HepG2 (cell line): ENCODE measurements around the gene MPC1. TPM values are rescaled to one million over a fixed set of nuclear protein-coding genes. Genes with fewer than 3 reads are reported as not detected.
A peak's percentile ranks its signal among the peaks of the same experiment; 100 is the strongest.

Source experiments
- DMAP1 ChIP-seq: IDR thresholded peaks from 2 replicates; pipeline ENCODE4 v1.6.1; 2016
- HMG20A ChIP-seq: IDR thresholded peaks from 2 replicates; pipeline ENCODE4 v1.6.1; 2016; ENCODE audit warnings: borderline replicate concordance
- HNF4A ChIP-seq: sonication (generic); formaldehyde crosslinking; IDR thresholded peaks from 2 replicates; pipeline ENCODE4 v1.4.0; 2020; ENCODE audit warnings: missing genetic modification reagents
- HOXA3 ChIP-seq: sonication (generic); formaldehyde crosslinking; IDR thresholded peaks from 2 replicates; pipeline ENCODE4 v1.5.0; 2020; ENCODE audit warnings: missing genetic modification reagents
- MAFK ChIP-seq, 2 experiments: IDR thresholded peaks in 1 of 2; conservative IDR thresholded peaks in 1 of 2; 2 replicates each; pipeline ENCODE4 v1.6.1; 2011; ENCODE audit warnings: improper control_type of control experiment in 2 of 2, low read length in 2 of 2
- MIXL1 ChIP-seq: IDR thresholded peaks from 2 replicates; pipeline ENCODE4 v1.6.1; 2016
- MYC ChIP-seq: sonication (generic); formaldehyde crosslinking; IDR thresholded peaks from 2 replicates; pipeline ENCODE4 v1.9.0; 2021; ENCODE audit warnings: missing genetic modification reagents, borderline replicate concordance
- NONO ChIP-seq, 2 experiments: fragments of 450-650 bp in 1 of 2; sonication (generic) in 1 of 2; formaldehyde crosslinking in 1 of 2; IDR thresholded peaks in 1 of 2; conservative IDR thresholded peaks in 1 of 2; 2 replicates each; pipeline versions ENCODE4 v1.6.1 to v1.8.0; 2017 to 2022; ENCODE audit warnings: mild to moderate bottlenecking in 1 of 2, missing genetic modification reagents in 1 of 2, moderate library complexity in 1 of 2
- PITX1 ChIP-seq: sonication (generic); formaldehyde crosslinking; IDR thresholded peaks from 2 replicates; pipeline ENCODE4 v1.5.1; 2020; ENCODE audit warnings: mild to moderate bottlenecking, missing genetic modification reagents
- RXRB ChIP-seq: IDR thresholded peaks from 2 replicates; pipeline ENCODE4 v1.6.1; 2016; ENCODE audit warnings: borderline replicate concordance, missing genetic modification reagents, missing compliant biosample characterization
- SAP130 ChIP-seq: IDR thresholded peaks from 2 replicates; pipeline ENCODE4 v1.6.1; 2016; ENCODE audit warnings: low read depth
- ZBTB33 ChIP-seq: sonication (generic); formaldehyde crosslinking; IDR thresholded peaks from 2 replicates; pipeline ENCODE4 v1.4.0; 2020; ENCODE audit warnings: missing genetic modification reagents
- ZNF12 ChIP-seq: sonication (generic); formaldehyde crosslinking; IDR thresholded peaks from 2 replicates; pipeline ENCODE4 v1.5.0; 2020; ENCODE audit warnings: missing genetic modification reagents
- ZNF350 ChIP-seq: sonication (generic); formaldehyde crosslinking; IDR thresholded peaks from 2 replicates; pipeline ENCODE4 v1.4.0; 2020; ENCODE audit warnings: mild to moderate bottlenecking, low read depth, missing genetic modification reagents, borderline replicate concordance
- ZNF501 ChIP-seq: sonication (generic); formaldehyde crosslinking; IDR thresholded peaks from 2 replicates; pipeline ENCODE4 v1.5.1; 2020; ENCODE audit warnings: mild to moderate bottlenecking, moderate library complexity, missing genetic modification reagents
- ZNF616 ChIP-seq: sonication (generic); formaldehyde crosslinking; IDR thresholded peaks from 2 replicates; pipeline ENCODE4 v1.5.0; 2020; ENCODE audit warnings: low read depth, mild to moderate bottlenecking, missing genetic modification reagents
- ZNF841 ChIP-seq: sonication (generic); formaldehyde crosslinking; IDR thresholded peaks from 2 replicates; pipeline ENCODE4 v1.8.1; 2023; ENCODE audit warnings: missing genetic modification reagents, borderline replicate concordance
- ZSCAN21 ChIP-seq: sonication (generic); formaldehyde crosslinking; IDR thresholded peaks from 2 replicates; pipeline ENCODE4 v1.8.0; 2022; ENCODE audit warnings: mild to moderate bottlenecking, missing genetic modification reagents, moderate library complexity, borderline replicate concordance
- polyA plus RNA-seq, 8 experiments: library from polyadenylated mRNA; depleted of rRNA in 3 of 8; stranded (reverse) in 7 of 8; unstranded in 1 of 8; fragments of >200 nt; fragmentation: Illumina TruSeq in 4 of 8; extraction: Trizol in 4 of 8; gene quantifications; 2 replicates each; pipeline versions ENCODE4 v1.2.1 to v1.2.3, GENCODE V29; 2011 to 2016; ENCODE audit warnings: low read depth in 4 of 8, missing spikeins in 1 of 8, mixed read lengths in 1 of 8; ENCODE audit not compliant: insufficient read depth in 1 of 8
- total RNA-seq, 5 experiments: library from RNA; depleted of rRNA; stranded (reverse); fragments of >200 nt; fragmentation: Illumina TruSeq; extraction: Trizol; gene quantifications; 2 replicates each; pipeline ENCODE4 v1.2.3, GENCODE V29; 2016; ENCODE audit warnings: low read depth in 1 of 5
- TF ChIP-seq, protein P1 (sequence below): sonication (generic); formaldehyde crosslinking; IDR thresholded peaks from 2 replicates; pipeline ENCODE4 v1.4.0; 2020; ENCODE audit warnings: mild to moderate bottlenecking, missing genetic modification reagents, borderline replicate concordance
- TF ChIP-seq, protein P2 (sequence below), 2 experiments: sonication (generic) in 1 of 2; formaldehyde crosslinking in 1 of 2; IDR thresholded peaks; 2 replicates each; pipeline versions ENCODE4 v1.4.0 to v1.6.1; 2018 to 2020; ENCODE audit warnings: missing genetic modification reagents in 2 of 2, borderline replicate concordance in 1 of 2, low read depth in 1 of 2, mild to moderate bottlenecking in 1 of 2, missing biosample characterization in 1 of 2
- TF ChIP-seq, protein P3 (sequence below): IDR thresholded peaks from 2 replicates; pipeline ENCODE4 v1.6.1; 2012; ENCODE audit warnings: inconsistent platforms

The MPC1 gene
- total and polyA plus RNA-seq, 2 of the 13 experiments (the other 11 are each of a cell fraction or from before 2014, with no cell fraction given): 189 to 214 TPM

- peak; percentile 24; the same call in 1 of the 2 replicates for TF ChIP-seq ZBTB33 (CRISPR knock-in tag)
- TF ChIP-seq, protein P1, sequence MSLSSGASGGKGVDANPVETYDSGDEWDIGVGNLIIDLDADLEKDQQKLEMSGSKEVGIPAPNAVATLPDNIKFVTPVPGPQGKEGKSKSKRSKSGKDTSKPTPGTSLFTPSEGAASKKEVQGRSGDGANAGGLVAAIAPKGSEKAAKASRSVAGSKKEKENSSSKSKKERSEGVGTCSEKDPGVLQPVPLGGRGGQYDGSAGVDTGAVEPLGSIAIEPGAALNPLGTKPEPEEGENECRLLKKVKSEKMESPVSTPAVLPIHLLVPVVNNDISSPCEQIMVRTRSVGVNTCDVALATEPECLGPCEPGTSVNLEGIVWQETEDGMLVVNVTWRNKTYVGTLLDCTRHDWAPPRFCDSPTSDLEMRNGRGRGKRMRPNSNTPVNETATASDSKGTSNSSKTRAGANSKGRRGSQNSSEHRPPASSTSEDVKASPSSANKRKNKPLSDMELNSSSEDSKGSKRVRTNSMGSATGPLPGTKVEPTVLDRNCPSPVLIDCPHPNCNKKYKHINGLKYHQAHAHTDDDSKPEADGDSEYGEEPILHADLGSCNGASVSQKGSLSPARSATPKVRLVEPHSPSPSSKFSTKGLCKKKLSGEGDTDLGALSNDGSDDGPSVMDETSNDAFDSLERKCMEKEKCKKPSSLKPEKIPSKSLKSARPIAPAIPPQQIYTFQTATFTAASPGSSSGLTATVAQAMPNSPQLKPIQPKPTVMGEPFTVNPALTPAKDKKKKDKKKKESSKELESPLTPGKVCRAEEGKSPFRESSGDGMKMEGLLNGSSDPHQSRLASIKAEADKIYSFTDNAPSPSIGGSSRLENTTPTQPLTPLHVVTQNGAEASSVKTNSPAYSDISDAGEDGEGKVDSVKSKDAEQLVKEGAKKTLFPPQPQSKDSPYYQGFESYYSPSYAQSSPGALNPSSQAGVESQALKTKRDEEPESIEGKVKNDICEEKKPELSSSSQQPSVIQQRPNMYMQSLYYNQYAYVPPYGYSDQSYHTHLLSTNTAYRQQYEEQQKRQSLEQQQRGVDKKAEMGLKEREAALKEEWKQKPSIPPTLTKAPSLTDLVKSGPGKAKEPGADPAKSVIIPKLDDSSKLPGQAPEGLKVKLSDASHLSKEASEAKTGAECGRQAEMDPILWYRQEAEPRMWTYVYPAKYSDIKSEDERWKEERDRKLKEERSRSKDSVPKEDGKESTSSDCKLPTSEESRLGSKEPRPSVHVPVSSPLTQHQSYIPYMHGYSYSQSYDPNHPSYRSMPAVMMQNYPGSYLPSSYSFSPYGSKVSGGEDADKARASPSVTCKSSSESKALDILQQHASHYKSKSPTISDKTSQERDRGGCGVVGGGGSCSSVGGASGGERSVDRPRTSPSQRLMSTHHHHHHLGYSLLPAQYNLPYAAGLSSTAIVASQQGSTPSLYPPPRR: 0 out of 2 replicates have a peak, but pooled peaks have one; percentile 35
- TF ChIP-seq ZNF616 (CRISPR knock-in tag): no peak
- no peak for TF ChIP-seq ZNF501
- 0 out of 2 replicates have a peak, but pooled peaks have one; percentile 32 for TF ChIP-seq MIXL1 (CRISPR knock-in tag)
- peak; percentile 52; the same call in 1 of the 2 replicates for TF ChIP-seq ZNF350
- TF ChIP-seq ZNF841 (CRISPR knock-in tag): no peak
- peak; percentile 16; the same call in 1 of the 2 replicates for TF ChIP-seq HMG20A (CRISPR knock-in tag)
- peak; percentile 36; the same call in 1 of the 2 replicates for TF ChIP-seq ZNF12
- TF ChIP-seq MAFK (conservative IDR thresholded peaks at IDR 0.05 in 1 of 2, IDR thresholded peaks at IDR 0.05 in 1 of 2; ENCODE audit: low read length in 2 of 2): peak; percentile 27 to 30; a peak in 3 of 4 replicates
- peak; percentile 48 for TF ChIP-seq HNF4A (CRISPR knock-in tag)
- TF ChIP-seq, protein P2, sequence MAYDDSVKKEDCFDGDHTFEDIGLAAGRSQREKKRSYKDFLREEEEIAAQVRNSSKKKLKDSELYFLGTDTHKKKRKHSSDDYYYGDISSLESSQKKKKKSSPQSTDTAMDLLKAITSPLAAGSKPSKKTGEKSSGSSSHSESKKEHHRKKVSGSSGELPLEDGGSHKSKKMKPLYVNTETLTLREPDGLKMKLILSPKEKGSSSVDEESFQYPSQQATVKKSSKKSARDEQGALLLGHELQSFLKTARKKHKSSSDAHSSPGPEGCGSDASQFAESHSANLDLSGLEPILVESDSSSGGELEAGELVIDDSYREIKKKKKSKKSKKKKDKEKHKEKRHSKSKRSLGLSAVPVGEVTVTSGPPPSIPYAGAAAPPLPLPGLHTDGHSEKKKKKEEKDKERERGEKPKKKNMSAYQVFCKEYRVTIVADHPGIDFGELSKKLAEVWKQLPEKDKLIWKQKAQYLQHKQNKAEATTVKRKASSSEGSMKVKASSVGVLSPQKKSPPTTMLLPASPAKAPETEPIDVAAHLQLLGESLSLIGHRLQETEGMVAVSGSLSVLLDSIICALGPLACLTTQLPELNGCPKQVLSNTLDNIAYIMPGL (CRISPR knock-in tag; IDR thresholded peaks at IDR 0.05; ENCODE audit: borderline replicate concordance in 1 of 2, low read depth in 1 of 2): peak; percentile 62 to 71; a peak in 2 of 4 replicates
- no peak for TF ChIP-seq DMAP1 (CRISPR knock-in tag)
- TF ChIP-seq RXRB (CRISPR knock-in tag): peak; percentile 66; the same call in 1 of the 2 replicates
- TF ChIP-seq, protein P3, sequence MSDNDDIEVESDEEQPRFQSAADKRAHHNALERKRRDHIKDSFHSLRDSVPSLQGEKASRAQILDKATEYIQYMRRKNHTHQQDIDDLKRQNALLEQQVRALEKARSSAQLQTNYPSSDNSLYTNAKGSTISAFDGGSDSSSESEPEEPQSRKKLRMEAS: peak; percentile 78
- 0 out of 2 replicates have a peak, but pooled peaks have one; percentile 24 for TF ChIP-seq ZSCAN21 (CRISPR knock-in tag)
- peak; percentile 57; the same call in 1 of the 2 replicates for TF ChIP-seq MYC (CRISPR knock-in tag)
- TF ChIP-seq HOXA3 (CRISPR knock-in tag): peak; percentile 49
- no peak for TF ChIP-seq NONO (IDR thresholded peaks at IDR 0.05)
- peak; percentile 61 for TF ChIP-seq NONO (CRISPR knock-in tag; conservative IDR thresholded peaks at IDR 0.05)
- peak; percentile 46; the same call in 1 of the 2 replicates for TF ChIP-seq PITX1 (CRISPR knock-in tag)
- TF ChIP-seq SAP130 (CRISPR knock-in tag): peak; percentile 58
Measured at GRCh38 chr6:166420351-166420750, 37.6 kb upstream of the MPC1 start (continued).
